LNCaP clone FGC (cell line): ENCODE data around the gene ABCF2.

Source experiments
- DNase-seq: peaks from one replicate; pipeline ENCODE4 v3.0.0-alpha.2; 2011; ENCODE audit warnings: low read depth
- H3K4me3 ChIP-seq: 2 replicates; pipeline ENCODE4 v1.5.1; 2011; ENCODE audit warnings: mild to moderate bottlenecking, low read depth, low read length, control low read depth
- CTCF ChIP-seq: IDR thresholded peaks from 2 replicates; pipeline ENCODE4 v1.5.1; 2012; ENCODE audit warnings: mild to moderate bottlenecking; ENCODE audit not compliant: control insufficient read depth, insufficient read depth; ENCODE audit errors: extremely low read depth

The ABCF2 gene

GRCh38 chr7:151188252-151188542 lies 38.8 kb downstream of the ABCF2 start:
- H3K4me3 ChIP-seq = no peak overlapping the region
- TF ChIP-seq CTCF = no peak
- DNase-seq = no peak

GRCh38 chr7:151187409-151188251 lies 39.4 kb downstream of the ABCF2 start:
- no peak for TF ChIP-seq CTCF
- H3K4me3 ChIP-seq = no peak overlapping the region
- DNase-seq = no peak

- H3K4me3 ChIP-seq = no peak within 1 kb of the TSS
- no peak for DNase-seq
- no peak for TF ChIP-seq CTCF
Measured at GRCh38 chr7:151186640-151187408, 40.2 kb downstream of the ABCF2 start, which contains the start of gene ASB10. Gene ASB10, minus strand, starts transcription at chr7:151187250. Its CDS starts 120 bp downstream, at chr7:151187130.

GRCh38 chr7:151185762-151186639 lies 41.0 kb downstream of the ABCF2 start:
- no peak for DNase-seq
- no peak overlapping the region for H3K4me3 ChIP-seq
- no peak for TF ChIP-seq CTCF

- no peak for DNase-seq
- no peak overlapping the region for H3K4me3 ChIP-seq
- no peak for TF ChIP-seq CTCF
Measured at GRCh38 chr7:151181011-151181431, 46.0 kb downstream of the ABCF2 start.

- no peak for DNase-seq
- TF ChIP-seq CTCF = no peak
- no peak overlapping the region for H3K4me3 ChIP-seq
Measured at GRCh38 chr7:151179946-151180345, 47.1 kb downstream of the ABCF2 start.
